Kidney (tissue), 14 donors: ENCODE data around the gene REV3L. TPM values are rescaled to one million over a fixed set of nuclear protein-coding genes. Genes with fewer than 3 reads are reported as not detected.

ENCODE experiments used
- DNase-seq, 5 donors: peaks; one replicate each; pipeline ENCODE4 v3.0.0-alpha.2; 2013 to 2020
- FAIRE-seq: peaks from 2 replicates; lab custom pipeline; 2012; peaks lifted over from hg19 to GRCh38; lab: Jason Lieb, UNC
- H3K27ac ChIP-seq, 2 donors: one replicate each; pipeline ENCODE4 v1.7.0; 2013; ENCODE audit warnings: low read depth in 2 of 2, low read length in 2 of 2, inconsistent platforms in 1 of 2
- H3K27me3 ChIP-seq: one replicate; pipeline ENCODE4 v1.7.1; 2013; ENCODE audit warnings: low read length, inconsistent platforms; ENCODE audit not compliant: control insufficient read depth, insufficient read depth
- H3K36me3 ChIP-seq, 3 donors: one replicate each; pipeline versions ENCODE4 v1.7.0 to v1.7.1; 2013; ENCODE audit warnings: low read length in 3 of 3, control low read depth in 1 of 3, inconsistent platforms in 1 of 3; ENCODE audit not compliant: insufficient read depth in 3 of 3, control insufficient read depth in 2 of 3
- H3K4me1 ChIP-seq, 3 donors: one replicate each; pipeline versions ENCODE4 v1.7.0 to v1.7.1; 2013; ENCODE audit warnings: low read length in 3 of 3, inconsistent platforms in 1 of 3, low read depth in 1 of 3; ENCODE audit not compliant: control insufficient read depth in 2 of 3, insufficient read depth in 2 of 3
- H3K4me3 ChIP-seq, 3 donors: one replicate each; pipeline versions ENCODE4 v1.7.0 to v1.8.1; 2013; ENCODE audit warnings: low read length in 3 of 3, control low read depth in 1 of 3, inconsistent platforms in 1 of 3
- H3K9ac ChIP-seq, 3 donors: one replicate each; pipeline versions ENCODE4 v1.7.0 to v1.7.1; 2013; ENCODE audit warnings: low read length in 3 of 3, control low read depth in 1 of 3, inconsistent platforms in 1 of 3
- H3K9me3 ChIP-seq, 3 donors: one replicate each; pipeline versions ENCODE4 v1.7.0 to v1.7.1; 2013; ENCODE audit warnings: low read length in 3 of 3, control low read depth in 1 of 3, inconsistent platforms in 1 of 3; ENCODE audit not compliant: control insufficient read depth in 2 of 3, insufficient read depth in 1 of 3
- intact Hi-C: fragments of 100-400 bp; cut with DNase I; formaldehyde crosslinking; loops from one replicate; pipeline ENCODE4 v1.11.1; 2022
- polyA plus RNA-seq: library from polyadenylated mRNA; stranded (reverse); fragments of 350-450 nt; fragmentation: Illumina TruSeq; extraction: RNeasy Lipid Tissue Mini Kit (QIAGEN cat#74804); gene quantifications from one replicate; pipeline ENCODE4 v1.2.3, GENCODE V29; 2014; ENCODE audit warnings: low read depth, low replicate concordance; ENCODE audit not compliant: insufficient read depth
- total RNA-seq: library from RNA; stranded (reverse); fragmentation: NEBNext Ultra II Directional; extraction: Animal tissue kit (Norgen Biotek cat#: 25700); gene quantifications from one replicate; pipeline ENCODE4 v1.2.1, GENCODE V29; 2021
- TF ChIP-seq, protein P1 (sequence below): IDR thresholded peaks from 3 replicates; pipeline ENCODE4 v1.5.1; 2012; ENCODE audit warnings: mild to moderate bottlenecking, moderate library complexity, borderline replicate concordance; ENCODE audit not compliant: insufficient read depth; ENCODE audit errors: extremely low read depth
- donor health status: control.
- donor health status: control.
- donor health status: control.
- donor health status: control.
- donor health status: control.
- donor health status: DM: yes; HTN: yes; CAD: no.
- donor health status: Normal renal cell carcinoma (clear cell type).

The REV3L gene
- total and polyA plus RNA-seq, 2 donors from 2014 or later: 4.4 to 30.0 TPM

DNA sequence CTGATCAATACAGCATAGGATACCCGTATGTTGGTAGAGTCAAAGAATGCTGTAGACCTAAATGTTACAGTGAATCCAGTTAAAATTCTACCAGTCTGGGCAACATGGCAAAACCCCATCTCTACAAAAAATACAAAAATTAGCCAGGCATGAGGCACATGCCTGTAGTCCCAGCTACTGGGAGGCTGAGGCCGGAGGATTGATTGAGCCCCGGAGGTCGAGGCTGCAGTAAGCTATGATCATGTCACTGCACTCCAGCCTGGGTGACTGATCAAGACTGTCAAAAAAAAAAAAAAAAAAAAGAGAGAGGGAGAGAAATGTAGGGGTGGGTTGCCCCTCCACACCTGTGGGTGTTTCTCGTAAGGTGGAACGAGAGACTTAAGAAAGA lies 228.2 kb downstream of the REV3L start:
- intact Hi-C loops: no loop called here
- H3K9ac ChIP-seq: no peak overlapping the region
- no peak for FAIRE-seq

DNA sequence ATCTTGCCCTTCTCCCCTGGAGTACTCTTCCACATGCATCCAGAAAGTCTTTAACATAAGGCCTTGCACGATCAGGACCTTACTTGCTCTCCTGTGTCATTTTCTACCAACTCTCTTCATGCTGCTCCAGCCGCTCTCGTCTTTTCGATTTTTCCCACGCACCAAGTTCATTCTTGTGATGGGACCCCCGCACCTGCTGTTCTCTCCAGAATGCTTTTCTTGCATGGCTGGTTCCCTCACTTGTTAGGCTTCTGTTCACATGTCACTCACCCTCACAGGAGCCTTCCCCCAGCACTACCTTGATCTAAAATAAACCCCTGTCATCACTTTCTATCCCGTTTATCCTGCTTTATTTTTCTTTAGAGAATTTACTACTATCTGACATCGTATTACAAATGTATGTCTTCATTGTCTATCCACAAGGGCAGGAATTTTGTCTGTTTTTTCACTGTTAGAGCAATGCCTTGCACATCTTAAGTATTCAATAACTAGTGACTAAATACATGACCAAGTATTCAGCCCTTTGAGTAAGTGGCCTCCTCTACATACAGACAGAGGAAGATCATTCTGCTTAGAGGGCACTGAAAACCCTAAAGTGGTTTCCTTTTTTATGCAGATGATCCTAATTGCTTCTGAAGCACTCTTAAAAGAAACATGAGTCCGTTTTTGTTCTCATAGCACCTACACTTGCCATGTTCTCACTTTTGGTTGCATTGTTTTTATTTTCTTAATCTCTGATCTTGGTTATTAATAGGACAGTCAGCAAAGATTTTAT lies 228.8 kb downstream of the REV3L start:
- TF ChIP-seq, protein P1, sequence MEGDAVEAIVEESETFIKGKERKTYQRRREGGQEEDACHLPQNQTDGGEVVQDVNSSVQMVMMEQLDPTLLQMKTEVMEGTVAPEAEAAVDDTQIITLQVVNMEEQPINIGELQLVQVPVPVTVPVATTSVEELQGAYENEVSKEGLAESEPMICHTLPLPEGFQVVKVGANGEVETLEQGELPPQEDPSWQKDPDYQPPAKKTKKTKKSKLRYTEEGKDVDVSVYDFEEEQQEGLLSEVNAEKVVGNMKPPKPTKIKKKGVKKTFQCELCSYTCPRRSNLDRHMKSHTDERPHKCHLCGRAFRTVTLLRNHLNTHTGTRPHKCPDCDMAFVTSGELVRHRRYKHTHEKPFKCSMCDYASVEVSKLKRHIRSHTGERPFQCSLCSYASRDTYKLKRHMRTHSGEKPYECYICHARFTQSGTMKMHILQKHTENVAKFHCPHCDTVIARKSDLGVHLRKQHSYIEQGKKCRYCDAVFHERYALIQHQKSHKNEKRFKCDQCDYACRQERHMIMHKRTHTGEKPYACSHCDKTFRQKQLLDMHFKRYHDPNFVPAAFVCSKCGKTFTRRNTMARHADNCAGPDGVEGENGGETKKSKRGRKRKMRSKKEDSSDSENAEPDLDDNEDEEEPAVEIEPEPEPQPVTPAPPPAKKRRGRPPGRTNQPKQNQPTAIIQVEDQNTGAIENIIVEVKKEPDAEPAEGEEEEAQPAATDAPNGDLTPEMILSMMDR: no peak
- intact Hi-C loops: no loop called here
- peak in 3 of 5 donors; percentile 29 to 53 (median 35) for DNase-seq
- H3K9me3 ChIP-seq: no peaks in the 10 kb centered on the region
- H3K4me3 ChIP-seq: no peak overlapping the region
- H3K36me3 ChIP-seq: no peaks in the 10 kb centered on the region
- peaks cover 3% of the 10 kb centered on the region for H3K27me3 ChIP-seq
- no peak overlapping the region for H3K27ac ChIP-seq
- FAIRE-seq: no peak
- no peaks in the 10 kb centered on the region for H3K4me1 ChIP-seq
- H3K9ac ChIP-seq: no peak overlapping the region

More for the DNA sequence above, 228.2 kb downstream of the REV3L start:
- no peak overlapping the region for H3K4me3 ChIP-seq
- no peak overlapping the region for H3K27ac ChIP-seq
- no peaks in the 10 kb centered on the region for H3K4me1 ChIP-seq
- TF ChIP-seq, protein P1: no peak
- no peaks in the 10 kb centered on the region for H3K9me3 ChIP-seq
- DNase-seq: no peak
- H3K36me3 ChIP-seq: no peaks in the 10 kb centered on the region
- peaks cover 3% of the 10 kb centered on the region for H3K27me3 ChIP-seq

DNA sequence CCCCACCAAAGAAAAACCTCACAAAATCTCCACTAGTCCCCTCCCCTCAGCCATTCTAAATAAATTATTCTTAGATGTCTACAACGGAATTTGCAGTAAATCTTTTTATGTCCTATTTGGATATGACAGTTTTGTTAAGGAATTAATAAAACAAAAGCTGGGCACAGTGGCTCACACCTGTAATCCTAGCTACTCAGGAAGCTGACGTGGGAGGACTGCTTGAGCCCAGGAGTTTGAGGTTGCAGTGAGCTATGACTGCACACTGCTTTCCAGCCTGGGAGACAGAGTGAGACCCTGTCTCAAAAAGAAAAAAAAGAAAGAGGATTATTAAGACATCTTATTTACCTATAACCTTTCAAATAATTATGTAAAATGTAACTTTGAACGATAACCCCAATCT lies 230.3 kb downstream of the REV3L start:
- Histone ChIP-seq H3K9me3 (no peaks in the 10 kb centered on the region), H3K36me3 (no peaks in the 10 kb centered on the region), H3K27ac (no peak overlapping the region), H3K4me1 (no peaks in the 10 kb centered on the region), H3K27me3 (peaks cover 3% of the 10 kb centered on the region), H3K4me3 (no peak overlapping the region), H3K9ac (no peak overlapping the region)
- DNase-seq (peak in 3 of 5 donors; percentile 40 to 72 (median 64)), FAIRE-seq (no peak)
- intact Hi-C loops: no loop called here
- TF ChIP-seq, protein P1: no peak
